Brain microvascular endothelial cell (primary cell): ENCODE data around the gene SZRD1.

Experiments used
- DNase-seq: peaks from one replicate; pipeline ENCODE4 v3.0.0-alpha.2; 2020
- H3K27ac ChIP-seq: fragments of 250-450 bp; sonication (Bioruptor Pico); 2 replicates; pipeline ENCODE4 v1.5.1; 2020; ENCODE audit warnings: mild to moderate bottlenecking, moderate library complexity
- H3K27me3 ChIP-seq: fragments of 250-450 bp; sonication (Bioruptor Pico); replicated peaks from 2 replicates; pipeline ENCODE4 v1.5.1; 2020; ENCODE audit warnings: mild to moderate bottlenecking
- H3K36me3 ChIP-seq: fragments of 250-450 bp; sonication (Bioruptor Pico); replicated peaks from 2 replicates; pipeline ENCODE4 v1.5.1; 2020; ENCODE audit warnings: mild to moderate bottlenecking
- H3K4me3 ChIP-seq: 2 replicates; pipeline ENCODE4 v1.5.1; 2011; ENCODE audit warnings: low read depth, mild to moderate bottlenecking, control low read depth, low read length, moderate library complexity
- in situ Hi-C: cut with HindIII; loops from 2 replicates; pipeline ENCODE4 v1.10.0; 2017; ENCODE audit warnings: low sequenced_read_pairs, low pct_ligation_motif_present
- TF ChIP-seq, protein P1 (sequence below): IDR thresholded peaks from 2 replicates; pipeline ENCODE4 v1.5.1; 2011; ENCODE audit warnings: low read depth, mild to moderate bottlenecking, moderate library complexity, low read length, control low read depth, inconsistent platforms; ENCODE audit errors: missing control alignments

Gene SZRD1, protein sequence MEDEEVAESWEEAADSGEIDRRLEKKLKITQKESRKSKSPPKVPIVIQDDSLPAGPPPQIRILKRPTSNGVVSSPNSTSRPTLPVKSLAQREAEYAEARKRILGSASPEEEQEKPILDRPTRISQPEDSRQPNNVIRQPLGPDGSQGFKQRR

DNA sequence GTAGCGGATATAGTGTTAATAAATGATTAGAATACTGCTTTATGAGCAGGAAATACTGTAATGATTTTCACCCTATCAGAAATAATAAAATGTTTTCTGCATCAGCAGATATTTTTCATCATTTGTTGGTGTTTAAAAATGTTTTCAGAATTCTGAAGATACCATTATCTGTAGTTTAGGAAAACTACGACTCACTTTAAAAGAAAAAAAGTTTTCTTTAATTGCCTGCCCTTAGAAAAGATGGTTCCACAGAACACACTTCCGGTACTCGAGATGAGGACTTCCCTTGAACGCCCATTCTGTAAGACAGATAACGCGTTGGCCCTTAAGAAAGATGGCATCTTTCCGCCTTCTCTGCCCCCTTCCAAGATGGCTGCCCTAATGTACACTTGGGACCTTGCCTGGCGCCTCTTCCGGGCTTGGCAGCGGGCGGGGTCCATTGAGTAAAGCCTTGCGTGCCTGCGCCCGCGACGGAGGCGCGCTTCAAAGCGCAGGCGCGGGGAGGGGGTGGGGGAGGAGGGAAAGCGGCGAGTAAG is at the start of gene SZRD1:
Gene SZRD1 (plus strand): TSS at position 521 of the 536 bp plus-strand sequence. CDS start 16 bp downstream, outside the sequence.
- no peaks in the 10 kb centered on the region for H3K36me3 ChIP-seq
- peak within 1 kb of the TSS; percentile 85 for H3K4me3 ChIP-seq
- peak within 1 kb of the TSS; percentile 92 for H3K27ac ChIP-seq
- TF ChIP-seq, protein P1, sequence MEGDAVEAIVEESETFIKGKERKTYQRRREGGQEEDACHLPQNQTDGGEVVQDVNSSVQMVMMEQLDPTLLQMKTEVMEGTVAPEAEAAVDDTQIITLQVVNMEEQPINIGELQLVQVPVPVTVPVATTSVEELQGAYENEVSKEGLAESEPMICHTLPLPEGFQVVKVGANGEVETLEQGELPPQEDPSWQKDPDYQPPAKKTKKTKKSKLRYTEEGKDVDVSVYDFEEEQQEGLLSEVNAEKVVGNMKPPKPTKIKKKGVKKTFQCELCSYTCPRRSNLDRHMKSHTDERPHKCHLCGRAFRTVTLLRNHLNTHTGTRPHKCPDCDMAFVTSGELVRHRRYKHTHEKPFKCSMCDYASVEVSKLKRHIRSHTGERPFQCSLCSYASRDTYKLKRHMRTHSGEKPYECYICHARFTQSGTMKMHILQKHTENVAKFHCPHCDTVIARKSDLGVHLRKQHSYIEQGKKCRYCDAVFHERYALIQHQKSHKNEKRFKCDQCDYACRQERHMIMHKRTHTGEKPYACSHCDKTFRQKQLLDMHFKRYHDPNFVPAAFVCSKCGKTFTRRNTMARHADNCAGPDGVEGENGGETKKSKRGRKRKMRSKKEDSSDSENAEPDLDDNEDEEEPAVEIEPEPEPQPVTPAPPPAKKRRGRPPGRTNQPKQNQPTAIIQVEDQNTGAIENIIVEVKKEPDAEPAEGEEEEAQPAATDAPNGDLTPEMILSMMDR = no peak
- H3K27me3 ChIP-seq = no peaks in the 10 kb centered on the region
- in situ Hi-C loops = no loop called here
- DNase-seq = peak; percentile 99

DNA sequence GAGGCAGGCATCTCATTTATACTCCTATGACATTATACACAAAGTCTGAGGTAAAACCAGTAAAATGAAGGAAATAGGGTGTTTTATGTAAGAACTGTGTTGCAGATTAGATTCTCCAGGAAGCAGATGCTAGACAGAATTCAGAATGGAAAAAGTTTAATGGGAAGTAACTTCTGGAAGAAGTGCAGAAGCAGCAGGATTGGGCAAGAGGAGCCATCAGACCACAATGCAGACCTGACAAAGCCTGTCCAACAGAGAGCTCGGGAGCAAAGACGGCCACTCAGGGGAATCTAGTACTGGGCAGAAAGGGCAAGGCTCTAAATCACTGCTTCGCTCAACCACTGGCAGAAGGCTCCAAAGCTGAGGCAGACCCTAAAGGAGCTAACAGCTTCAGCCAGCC is 48.5 kb upstream of the SZRD1 start:
- peaks cover 13% of the 10 kb centered on the region for H3K36me3 ChIP-seq
- H3K4me3 ChIP-seq = no peak overlapping the region
- TF ChIP-seq, protein P1 = no peak
- H3K27me3 ChIP-seq = no peaks in the 10 kb centered on the region
- H3K27ac ChIP-seq = no peak overlapping the region
- no peak for DNase-seq
- in situ Hi-C loops = no loop called here

DNA sequence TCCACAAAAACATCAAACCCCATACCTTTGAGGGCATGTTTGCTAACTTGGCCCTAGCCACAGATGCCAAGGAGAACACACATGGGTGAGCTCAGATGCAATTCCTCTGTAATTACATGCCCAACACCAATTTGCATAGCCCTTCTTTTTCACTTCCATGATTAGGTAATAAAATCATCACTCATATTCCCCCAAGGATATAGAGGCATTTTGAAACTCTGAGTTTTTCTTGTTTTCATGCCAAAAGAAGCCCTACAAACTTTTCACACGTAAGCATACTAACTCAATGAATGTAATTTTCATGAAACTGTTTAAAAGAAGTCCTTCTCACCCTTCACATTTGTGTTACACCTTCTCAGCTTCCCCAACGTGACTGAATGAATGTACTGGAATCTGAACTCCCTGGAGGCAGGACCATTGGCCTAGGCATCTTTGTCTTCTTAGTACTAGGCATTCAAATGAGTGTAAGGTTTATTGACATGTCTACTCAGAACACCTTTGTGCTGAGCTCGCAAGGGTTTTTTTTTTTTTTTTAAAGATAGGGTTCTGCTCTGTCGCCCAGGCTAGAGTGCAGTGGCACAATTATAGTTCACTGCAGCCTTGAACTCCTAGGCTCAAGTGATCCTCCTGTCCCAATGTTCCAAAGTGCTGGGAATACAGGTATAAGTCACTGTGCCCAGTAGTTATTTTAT is 45.7 kb upstream of the SZRD1 start:
- Histone ChIP-seq H3K27me3 (no peaks in the 10 kb centered on the region), H3K36me3 (no peaks in the 10 kb centered on the region), H3K4me3 (no peak overlapping the region), H3K27ac (no peak overlapping the region)
- in situ Hi-C loops = no loop called here
- TF ChIP-seq, protein P1 = no peak
- DNase-seq = no peak

DNA sequence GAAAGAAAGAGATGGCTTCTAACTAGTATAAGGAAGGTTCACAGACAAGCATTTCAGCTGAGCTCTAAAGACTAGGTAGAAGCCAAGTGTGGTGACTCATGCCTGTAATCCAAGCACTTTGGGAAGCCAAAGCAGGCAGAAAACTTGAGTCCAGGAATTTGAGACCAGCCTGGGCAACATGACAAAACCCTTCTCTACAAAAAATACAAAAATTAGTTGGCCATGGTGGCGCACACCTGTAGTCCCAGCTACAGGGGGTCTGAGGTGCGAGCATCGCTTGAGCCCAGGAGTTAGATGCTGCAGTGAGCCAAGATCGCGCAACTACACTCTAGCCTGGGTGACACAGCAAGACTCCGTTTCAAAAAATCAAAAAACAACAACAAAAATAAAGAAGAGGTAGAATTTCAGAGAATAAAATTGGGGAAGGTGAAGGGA is 42.6 kb upstream of the SZRD1 start:
- peak; percentile 76 for DNase-seq
- H3K36me3 ChIP-seq = no peaks in the 10 kb centered on the region
- TF ChIP-seq, protein P1 = no peak
- H3K27ac ChIP-seq = no peak overlapping the region
- H3K27me3 ChIP-seq = no peaks in the 10 kb centered on the region
- no peak overlapping the region for H3K4me3 ChIP-seq
- in situ Hi-C loops = no loop called here

DNA sequence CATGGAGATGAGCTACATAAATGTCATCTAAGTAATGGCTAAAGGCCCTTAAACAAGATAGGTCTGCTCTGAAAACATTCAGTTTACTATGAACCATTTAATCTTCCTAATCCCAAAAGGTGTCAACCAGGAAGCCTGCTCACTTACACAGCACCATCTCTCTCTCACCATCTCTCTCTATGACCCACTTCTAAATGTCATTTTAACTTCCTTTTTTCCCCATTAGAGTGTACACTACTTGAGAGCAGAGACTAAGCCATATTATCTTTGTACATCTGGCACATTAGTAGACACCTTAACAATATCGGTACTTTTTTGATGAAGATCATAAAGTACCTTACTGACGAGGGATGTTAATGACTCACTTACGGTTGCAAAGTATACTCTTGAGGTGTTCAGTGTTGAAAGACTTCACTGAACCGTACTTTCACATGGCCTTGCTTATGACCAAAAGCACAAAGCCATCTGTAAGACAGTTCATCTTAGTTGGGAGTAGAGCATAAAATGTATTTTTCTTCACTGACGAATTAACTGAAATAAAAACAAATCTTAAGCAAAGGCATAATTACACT is 40.1 kb upstream of the SZRD1 start:
- DNase-seq = no peak
- no peaks in the 10 kb centered on the region for H3K27me3 ChIP-seq
- TF ChIP-seq, protein P1 = no peak
- H3K36me3 ChIP-seq = no peaks in the 10 kb centered on the region
- no peak overlapping the region for H3K27ac ChIP-seq
- in situ Hi-C loops = no loop called here
- no peak overlapping the region for H3K4me3 ChIP-seq
